Right atrium auricular region (tissue), 2 donors: ENCODE results near the gene PDAP1. TPM values are rescaled to one million over a fixed set of nuclear protein-coding genes. Genes with fewer than 3 reads are reported as not detected.
"Not testable (repeated sequence)": the region's sequence is repeated elsewhere in the genome, so short reads cannot be mapped to it uniquely, and the experiment has no call there.

ENCODE experiments used
- DNase-seq: peaks from one replicate; pipeline ENCODE4 v3.0.0-alpha.2; 2019; ENCODE audit warnings: low spot score
- H3K27ac ChIP-seq, 2 donors: fragments of 200-600 bp; sonication (generic); 1 replicate in 1 of 2; 2 replicates in 1 of 2; pipeline ENCODE4 v1.5.1; 2016 to 2019
- H3K27me3 ChIP-seq, 2 donors: fragments of 200-600 bp; sonication (generic); one replicate each; pipeline versions ENCODE4 v1.5.1 to v1.6.0; 2017 to 2019
- H3K36me3 ChIP-seq: fragments of 200-600 bp; sonication (generic); one replicate; pipeline ENCODE4 v1.5.1; 2016
- H3K4me1 ChIP-seq, 2 donors: fragments of 200-600 bp; sonication (generic); one replicate each; pipeline versions ENCODE4 v1.5.1 to v1.6.0; 2017 to 2019
- H3K4me3 ChIP-seq, 2 donors: fragments of 200-600 bp; sonication (generic); 1 replicate in 1 of 2; 2 replicates in 1 of 2; pipeline ENCODE4 v1.5.1; 2017 to 2019; ENCODE audit warnings: mild to moderate bottlenecking in 1 of 2, moderate library complexity in 1 of 2
- H3K9me3 ChIP-seq, 2 donors: fragments of 200-600 bp; sonication (generic); one replicate each; pipeline ENCODE4 v1.5.1; 2019
- CTCF ChIP-seq, 2 donors: fragments of 200-600 bp; sonication (generic); IDR thresholded peaks; one replicate each; pipeline ENCODE4 v1.5.1; 2019; ENCODE audit warnings: antibody characterized with exemption in 2 of 2
- total RNA-seq, 2 donors: library from RNA; depleted of rRNA; stranded (reverse); fragments of >200 nt; gene quantifications; one replicate each; pipeline ENCODE4 v1.1.0, GENCODE V29; 2016

The PDAP1 gene
- total RNA-seq, 2 donors from 2014 or later: 70.9 to 93.3 TPM

- Histone ChIP-seq H3K27ac (no peak overlapping the region), H3K36me3 (peaks cover 89% of the 10 kb centered on the region), H3K4me3 (no peak overlapping the region), H3K9me3 (no peaks in the 10 kb centered on the region), H3K27me3 (no peaks in the 10 kb centered on the region), H3K4me1 (no peaks in the 10 kb centered on the region)
- no peak for TF ChIP-seq CTCF (IDR thresholded peaks at IDR 0.05)
- DNase-seq: no peak
Observed at GRCh38 chr7:99352247-99352646, 56.1 kb downstream of the PDAP1 start.

- not testable (repeated sequence) for DNase-seq, H3K9me3 ChIP-seq, H3K4me3 ChIP-seq, H3K27ac ChIP-seq, H3K27me3 ChIP-seq, H3K4me1 ChIP-seq
- peaks cover 89% of the 10 kb centered on the region for H3K36me3 ChIP-seq
Observed at GRCh38 chr7:99350641-99351040, 57.8 kb downstream of the PDAP1 start.

Other genes with a start within 250 kb of the PDAP1 start
- not detected for gene KPNA7, start 200.5 kb downstream of the PDAP1 start, total RNA-seq
- not detected for gene MYH16, start 135.8 kb downstream of the PDAP1 start, total RNA-seq
- 100 to 1,000 TPM; 108 to 117 TPM for gene ARPC1A, start 82.7 kb downstream of the PDAP1 start, total RNA-seq
- 100 to 1,000 TPM in 1 of 2 donors, 10 to 100 TPM in 1; 53.0 to 115 TPM for gene ARPC1B, start 33.9 kb downstream of the PDAP1 start, total RNA-seq
- gene BUD31, start 372 bp upstream of the PDAP1 start, total RNA-seq: 10 to 100 TPM; 36.7 to 57.0 TPM
- gene PTCD1, start 30.2 kb upstream of the PDAP1 start, total RNA-seq: 1 to 10 TPM; 4.6 to 5.3 TPM
- 10 to 100 TPM; 12.4 to 18.8 TPM for gene CPSF4, start 30.3 kb upstream of the PDAP1 start, total RNA-seq
- 1,000 to 10,000 TPM; 2,443 to 2,651 TPM for gene ATP5MF, start 57.6 kb upstream of the PDAP1 start, total RNA-seq
- 1 to 10 TPM in 1 of 2 donors, under 1 TPM in 1; 0.48 to 2.6 TPM for gene ZNF789, start 64.3 kb upstream of the PDAP1 start, total RNA-seq
- 10 to 100 TPM; 10.8 to 20.2 TPM for gene ZNF394, start 91.7 kb upstream of the PDAP1 start, total RNA-seq
- gene ZKSCAN5, start 96.1 kb upstream of the PDAP1 start, total RNA-seq: 1 to 10 TPM; 5.4 to 6.3 TPM
- gene FAM200A, start 143.5 kb upstream of the PDAP1 start, total RNA-seq: 1 to 10 TPM; 4.6 to 5.0 TPM
- gene ZNF655, start 150.0 kb upstream of the PDAP1 start, total RNA-seq: 10 to 100 TPM; 36.2 to 41.9 TPM
- not detected for gene TMEM225B, start 189.7 kb upstream of the PDAP1 start, total RNA-seq
- 1 to 10 TPM; 6.0 to 6.1 TPM for gene ZSCAN25, start 208.3 kb upstream of the PDAP1 start, total RNA-seq